Prostate gland (tissue), 2 donors: ENCODE results near the gene L3HYPDH.

Source experiments
- POLR2A ChIP-seq: fragments of 450-650 bp; IDR thresholded peaks from one replicate; pipeline ENCODE4 v1.6.1; 2016; ENCODE audit warnings: antibody characterized with exemption, mild to moderate bottlenecking
- POLR2AphosphoS5 ChIP-seq: sonication (generic); formaldehyde crosslinking; IDR thresholded peaks from one replicate; pipeline ENCODE4 v1.6.1; 2017; ENCODE audit warnings: antibody characterized with exemption
- TF ChIP-seq, protein P1 (sequence below), 4 experiments: fragments of 200-600 bp in 2 of 4; fragments of 450-650 bp in 2 of 4; sonication (generic) in 2 of 4; IDR thresholded peaks; 1 replicate in 3 of 4; 2 replicates in 1 of 4; pipeline ENCODE4 v1.5.1; 2016 to 2019; ENCODE audit warnings: antibody characterized with exemption in 4 of 4, mild to moderate bottlenecking in 2 of 4, moderate library complexity in 2 of 4

DNA sequence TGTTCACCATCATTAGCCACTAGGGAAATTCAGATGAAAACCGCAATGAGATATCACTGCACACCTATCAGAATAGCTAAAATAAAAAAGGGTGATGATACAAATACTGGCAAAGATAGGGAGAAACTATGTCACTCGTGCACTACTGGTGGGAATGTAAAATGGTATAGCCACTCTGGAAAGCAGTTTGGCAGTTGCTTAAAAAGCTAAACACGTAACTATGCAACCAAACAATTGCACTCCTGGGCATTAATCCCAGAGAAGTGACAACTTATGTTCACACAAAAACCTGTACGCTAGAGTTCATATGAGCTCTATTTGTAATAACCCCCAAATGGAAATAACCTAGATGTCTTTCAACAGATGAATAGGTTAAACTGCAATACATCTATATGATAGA lies 54.4 kb downstream of the L3HYPDH start:
- TF ChIP-seq, protein P1, sequence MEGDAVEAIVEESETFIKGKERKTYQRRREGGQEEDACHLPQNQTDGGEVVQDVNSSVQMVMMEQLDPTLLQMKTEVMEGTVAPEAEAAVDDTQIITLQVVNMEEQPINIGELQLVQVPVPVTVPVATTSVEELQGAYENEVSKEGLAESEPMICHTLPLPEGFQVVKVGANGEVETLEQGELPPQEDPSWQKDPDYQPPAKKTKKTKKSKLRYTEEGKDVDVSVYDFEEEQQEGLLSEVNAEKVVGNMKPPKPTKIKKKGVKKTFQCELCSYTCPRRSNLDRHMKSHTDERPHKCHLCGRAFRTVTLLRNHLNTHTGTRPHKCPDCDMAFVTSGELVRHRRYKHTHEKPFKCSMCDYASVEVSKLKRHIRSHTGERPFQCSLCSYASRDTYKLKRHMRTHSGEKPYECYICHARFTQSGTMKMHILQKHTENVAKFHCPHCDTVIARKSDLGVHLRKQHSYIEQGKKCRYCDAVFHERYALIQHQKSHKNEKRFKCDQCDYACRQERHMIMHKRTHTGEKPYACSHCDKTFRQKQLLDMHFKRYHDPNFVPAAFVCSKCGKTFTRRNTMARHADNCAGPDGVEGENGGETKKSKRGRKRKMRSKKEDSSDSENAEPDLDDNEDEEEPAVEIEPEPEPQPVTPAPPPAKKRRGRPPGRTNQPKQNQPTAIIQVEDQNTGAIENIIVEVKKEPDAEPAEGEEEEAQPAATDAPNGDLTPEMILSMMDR (IDR thresholded peaks at IDR 0.05), result no peak
- TF ChIP-seq POLR2AphosphoS5, result no peak
- TF ChIP-seq POLR2A, result no peak
